ENCODE results near the gene SEC24C. TPM values are rescaled to one million over a fixed set of nuclear protein-coding genes. Genes with fewer than 3 reads are reported as not detected.
"Not testable (repeated sequence)": the region's sequence is repeated elsewhere in the genome, so short reads cannot be mapped to it uniquely, and the experiment has no call there.

SEC24C gene
- total RNA-seq, 1 experiment from 2014 or later, result 69.0 TPM

DNA sequence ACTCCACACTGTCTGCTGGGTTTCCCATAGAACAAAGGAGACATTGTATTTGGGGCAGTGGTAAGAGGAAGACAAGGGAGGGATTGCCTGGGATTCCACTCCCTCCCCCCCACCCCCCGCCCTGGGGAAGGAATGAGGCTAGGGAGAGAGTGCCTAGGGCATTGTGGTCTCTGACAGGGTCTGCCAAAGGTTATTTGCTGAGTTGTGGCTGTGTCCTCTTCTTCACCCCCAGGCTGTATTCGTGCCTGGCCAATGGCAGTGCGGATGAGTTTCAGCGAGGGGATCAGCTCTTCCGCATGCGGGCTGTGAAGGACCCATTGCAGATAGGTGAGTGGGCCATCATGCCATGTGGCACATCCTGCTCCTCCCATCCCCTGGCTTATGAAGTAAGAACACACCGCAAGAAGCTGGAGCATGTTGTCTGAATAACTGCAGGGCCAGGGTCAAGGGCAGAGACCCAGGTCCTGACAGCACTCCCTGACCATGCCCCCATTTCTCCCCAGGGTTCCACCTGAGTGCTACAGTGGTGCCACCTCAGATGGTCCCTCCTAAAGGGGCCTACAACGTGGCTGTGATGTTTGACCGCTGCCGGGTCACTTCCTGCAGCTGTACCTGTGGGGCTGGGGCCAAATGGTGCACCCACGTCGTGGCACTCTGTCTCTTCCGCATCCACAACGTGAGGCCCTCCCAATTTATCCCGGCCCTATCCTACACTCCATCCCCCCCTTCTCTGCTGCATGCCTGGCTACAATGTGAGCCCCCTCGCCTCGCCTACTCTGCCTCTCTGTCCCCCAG is 44.9 kb downstream of the SEC24C start:
- DNase-seq (ENCODE audit: extremely low read depth, low read depth), result no peak

DNA sequence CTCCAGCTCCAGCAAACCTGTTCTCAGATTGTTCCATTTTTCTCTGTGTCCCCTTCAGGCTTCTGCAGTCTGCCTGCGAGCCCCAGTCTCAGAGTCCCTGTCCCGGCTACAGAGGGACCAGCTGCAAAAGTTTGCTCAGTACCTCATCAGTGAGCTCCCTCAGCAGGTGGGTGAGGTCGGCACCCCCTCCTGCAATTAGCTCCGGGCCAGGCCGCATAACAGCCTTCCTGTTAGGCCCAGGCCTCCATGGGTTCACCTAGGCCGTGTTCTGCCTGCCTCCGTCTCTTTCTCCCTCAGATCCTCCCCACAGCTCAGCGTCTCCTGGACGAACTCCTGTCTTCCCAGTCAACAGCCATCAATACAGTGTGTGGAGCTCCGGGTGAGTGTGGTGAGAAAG is 45.5 kb downstream of the SEC24C start:
- no peak for DNase-seq (ENCODE audit: extremely low read depth, low read depth)

- no peak for DNase-seq (ENCODE audit: extremely low read depth, low read depth)
These were observed 46.9 kb downstream of the SEC24C start for GRCh38 chr10:73790886-73791625.

DNA sequence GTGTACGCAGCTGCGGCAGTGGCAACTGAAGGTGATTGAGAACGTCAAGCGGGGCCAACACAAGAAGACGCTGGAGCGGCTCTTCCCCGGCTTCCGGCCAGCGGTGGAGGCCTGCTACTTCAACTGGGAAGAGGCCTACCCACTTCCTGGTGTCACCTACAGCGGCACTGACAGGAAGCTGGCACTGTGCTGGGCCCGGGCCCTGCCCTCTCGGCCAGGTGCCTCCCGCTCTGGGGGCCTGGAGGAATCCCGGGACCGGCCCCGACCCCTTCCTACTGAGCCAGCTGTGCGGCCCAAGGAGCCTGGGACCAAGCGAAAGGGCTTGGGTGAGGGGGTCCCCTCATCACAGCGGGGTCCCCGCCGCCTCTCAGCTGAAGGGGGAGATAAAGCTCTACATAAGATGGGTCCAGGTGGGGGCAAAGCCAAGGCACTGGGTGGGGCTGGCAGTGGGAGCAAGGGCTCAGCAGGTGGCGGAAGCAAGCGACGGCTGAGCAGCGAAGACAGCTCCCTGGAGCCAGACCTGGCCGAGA is 47.8 kb downstream of the SEC24C start:
- no peak for DNase-seq (ENCODE audit: extremely low read depth, low read depth)

DNA sequence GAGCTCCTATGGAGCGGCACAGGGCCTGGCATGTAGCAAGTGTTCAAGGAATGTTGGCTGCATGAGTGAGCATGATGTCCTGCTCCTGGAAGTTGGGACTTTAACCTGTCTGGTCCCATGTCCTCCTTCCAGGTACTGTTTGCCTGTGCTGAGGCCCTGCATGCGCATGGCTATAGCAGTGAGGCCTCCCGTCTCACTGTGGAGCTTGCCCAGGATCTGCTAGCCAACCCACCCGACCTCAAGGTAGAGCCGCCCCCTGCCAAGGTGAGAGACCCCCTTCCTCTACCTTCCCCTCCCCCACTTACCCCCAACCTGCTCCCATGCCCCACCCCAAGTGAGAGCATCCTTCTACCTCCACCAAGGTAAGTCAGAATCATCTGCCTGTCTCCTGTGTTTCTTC is 49.3 kb downstream of the SEC24C start:
- DNase-seq (ENCODE audit: extremely low read depth, low read depth), result no peak

DNA sequence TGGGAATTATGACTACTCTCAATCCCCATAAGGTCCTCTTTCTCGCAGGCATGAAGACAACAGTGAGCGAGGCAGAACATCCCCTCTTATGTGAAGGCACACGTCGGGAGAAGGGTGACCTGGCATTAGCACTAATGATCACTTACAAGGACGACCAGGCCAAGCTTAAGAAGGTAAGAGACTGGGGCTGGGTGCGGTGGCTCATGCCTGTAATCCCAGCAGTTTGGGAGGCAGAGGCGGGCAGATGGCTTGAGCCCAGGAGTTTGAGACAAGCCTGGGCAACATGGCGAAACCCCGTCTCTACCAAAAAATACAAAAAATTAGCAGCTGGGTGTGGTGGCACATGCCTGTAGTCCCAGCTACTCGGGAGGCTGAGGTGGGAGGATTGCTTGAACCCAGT is 51.3 kb downstream of the SEC24C start:
- not testable (repeated sequence) for DNase-seq (ENCODE audit: extremely low read depth, low read depth)

- DNase-seq (ENCODE audit: extremely low read depth, low read depth), result not testable (repeated sequence)
These were observed 51.9 kb downstream of the SEC24C start for GRCh38 chr10:73796035-73796434.

DNA sequence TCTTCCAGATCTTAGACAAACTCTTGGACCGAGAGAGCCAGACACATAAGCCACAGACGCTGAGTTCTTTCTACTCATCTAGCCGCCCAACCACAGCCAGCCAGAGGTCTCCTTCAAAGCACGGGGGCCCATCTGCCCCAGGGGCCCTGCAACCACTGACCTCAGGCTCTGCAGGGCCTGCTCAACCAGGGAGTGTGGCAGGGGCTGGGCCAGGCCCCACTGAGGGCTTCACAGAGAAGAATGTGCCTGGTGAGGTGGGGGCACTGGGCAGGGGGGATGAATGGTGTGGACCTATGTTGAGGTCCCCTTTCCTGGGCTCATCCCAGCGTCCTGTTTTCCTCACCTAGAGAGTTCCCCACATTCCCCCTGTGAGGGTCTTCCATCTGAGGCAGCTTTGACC is 52.6 kb downstream of the SEC24C start:
- no peak for DNase-seq (ENCODE audit: extremely low read depth, low read depth)

- DNase-seq (ENCODE audit: extremely low read depth, low read depth), result no peak
These were observed 53.3 kb downstream of the SEC24C start for GRCh38 chr10:73797324-73798025.

DNA sequence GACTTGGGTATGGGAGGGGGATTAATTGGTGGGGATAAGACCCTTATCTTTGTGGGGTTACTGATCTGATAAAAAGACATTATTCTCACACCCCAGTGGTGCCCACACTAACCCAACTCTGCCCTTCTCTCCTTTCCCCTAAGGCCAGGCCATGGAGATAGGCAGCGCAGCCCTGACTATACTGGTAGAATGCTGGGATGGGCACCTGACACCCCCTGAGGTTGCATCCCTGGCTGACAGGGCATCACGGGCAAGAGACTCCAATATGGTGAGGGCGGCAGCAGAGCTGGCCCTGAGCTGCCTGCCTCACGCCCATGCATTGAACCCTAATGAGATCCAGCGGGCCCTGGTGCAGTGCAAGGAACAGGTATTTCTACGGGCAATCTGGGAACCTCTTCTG is 53.9 kb downstream of the SEC24C start:
- DNase-seq (ENCODE audit: extremely low read depth, low read depth), result no peak

DNA sequence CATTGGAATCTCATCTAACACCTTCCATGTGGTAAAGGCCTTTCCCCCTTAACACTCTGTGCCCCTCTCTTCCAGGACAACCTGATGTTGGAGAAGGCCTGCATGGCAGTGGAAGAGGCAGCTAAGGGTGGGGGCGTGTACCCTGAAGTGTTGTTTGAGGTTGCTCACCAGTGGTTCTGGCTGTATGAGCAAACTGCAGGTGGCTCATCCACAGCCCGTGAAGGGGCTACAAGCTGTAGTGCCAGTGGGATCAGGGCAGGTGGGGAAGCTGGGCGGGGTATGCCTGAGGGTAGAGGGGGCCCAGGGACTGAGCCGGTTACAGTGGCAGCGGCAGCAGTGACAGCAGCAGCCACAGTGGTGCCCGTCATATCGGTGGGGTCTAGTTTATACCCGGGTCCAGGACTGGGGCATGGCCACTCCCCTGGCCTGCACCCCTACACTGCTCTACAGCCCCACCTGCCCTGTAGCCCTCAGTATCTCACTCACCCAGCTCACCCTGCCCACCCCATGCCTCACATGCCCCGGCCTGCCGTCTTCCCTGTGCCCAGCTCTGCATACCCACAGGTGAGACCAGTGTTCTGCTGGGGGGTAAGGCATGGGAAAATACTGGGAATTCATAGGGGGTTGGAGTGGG is 54.9 kb downstream of the SEC24C start:
- DNase-seq (ENCODE audit: extremely low read depth, low read depth), result no peak

GRCh38 chr10:73799899-73800559 is 55.9 kb downstream of the SEC24C start:
- no peak for DNase-seq (ENCODE audit: extremely low read depth, low read depth)

GRCh38 chr10:73800560-73801252 is 56.5 kb downstream of the SEC24C start:
- DNase-seq (ENCODE audit: extremely low read depth, low read depth), result no peak

- no peak for DNase-seq (ENCODE audit: extremely low read depth, low read depth)
These were observed 57.0 kb downstream of the SEC24C start for GRCh38 chr10:73801253-73801590.

DNA sequence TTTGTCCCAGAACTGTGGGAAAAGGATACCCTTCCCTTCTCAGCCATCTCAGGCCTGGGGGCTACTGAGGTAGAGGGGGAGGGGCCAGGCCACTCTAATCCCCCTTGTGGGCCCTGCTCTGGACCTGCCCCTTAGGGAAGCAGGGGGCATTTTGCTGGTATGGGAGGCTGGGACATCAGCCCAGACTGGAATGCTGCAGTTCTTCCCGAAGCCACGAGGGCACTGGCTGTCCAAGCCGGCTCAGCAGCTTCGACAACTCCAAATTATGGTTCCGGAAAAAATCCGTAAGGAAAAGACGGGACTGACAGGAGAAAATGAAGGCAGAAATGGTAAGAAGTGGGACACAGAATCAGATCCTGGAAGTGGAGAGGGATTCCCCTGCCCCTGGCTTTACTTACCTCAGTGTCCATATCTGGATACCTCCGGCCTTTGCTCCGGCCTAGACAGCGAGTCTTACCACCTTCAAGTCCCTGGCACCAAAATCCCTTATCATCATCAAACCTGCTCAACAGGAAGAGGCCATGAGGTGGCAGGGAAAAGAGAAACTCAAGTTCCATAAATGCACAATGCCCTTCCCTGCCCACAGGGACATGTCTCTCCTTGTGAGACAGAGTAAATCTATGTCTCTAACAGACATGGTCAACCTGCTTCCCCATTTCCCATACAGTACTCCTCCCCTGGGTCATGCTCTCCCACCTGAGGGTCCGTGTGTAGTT is 58.3 kb downstream of the SEC24C start:
- DNase-seq (ENCODE audit: extremely low read depth, low read depth), result no peak

GRCh38 chr10:73803680-73804286 is 59.6 kb downstream of the SEC24C start:
- no peak for DNase-seq (ENCODE audit: extremely low read depth, low read depth)

- no peak for DNase-seq (ENCODE audit: extremely low read depth, low read depth)
These were observed 62.2 kb downstream of the SEC24C start for GRCh38 chr10:73806176-73806950.

GRCh38 chr10:73807471-73807870 is 63.3 kb downstream of the SEC24C start:
- no peak for DNase-seq (ENCODE audit: extremely low read depth, low read depth)

Data from NCI-H460 (cell line).